GM21576 (cell line): ENCODE results near the gene NKTR.

Source experiments
- ATAC-seq: cut with Tn5 transposase; IDR thresholded peaks from one replicate; pipeline ENCODE4 v1.9.1; 2021; ENCODE audit warnings: mild to moderate bottlenecking, moderate library complexity; ENCODE audit not compliant: unreplicated experiment

Gene NKTR

DNA sequence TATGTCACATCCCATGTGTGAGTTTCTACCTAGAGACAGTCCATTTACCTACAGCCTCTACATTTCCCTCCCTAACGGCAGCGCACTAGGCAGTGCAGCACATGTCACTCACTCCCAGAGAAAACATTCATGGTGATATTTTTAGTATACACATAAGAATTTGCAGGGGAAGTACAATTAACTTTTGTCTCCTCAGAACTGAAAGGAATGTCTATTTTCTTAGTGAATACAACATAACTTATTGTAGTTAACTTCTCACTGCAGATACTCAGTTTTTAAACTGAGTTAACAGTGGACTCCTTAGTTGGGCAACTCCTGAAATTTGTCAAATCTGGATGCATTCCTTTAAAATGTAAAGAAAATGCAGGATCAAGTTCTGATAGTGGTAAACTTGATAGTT, 48.5 kb downstream of the NKTR start:
- no peak for ATAC-seq

DNA sequence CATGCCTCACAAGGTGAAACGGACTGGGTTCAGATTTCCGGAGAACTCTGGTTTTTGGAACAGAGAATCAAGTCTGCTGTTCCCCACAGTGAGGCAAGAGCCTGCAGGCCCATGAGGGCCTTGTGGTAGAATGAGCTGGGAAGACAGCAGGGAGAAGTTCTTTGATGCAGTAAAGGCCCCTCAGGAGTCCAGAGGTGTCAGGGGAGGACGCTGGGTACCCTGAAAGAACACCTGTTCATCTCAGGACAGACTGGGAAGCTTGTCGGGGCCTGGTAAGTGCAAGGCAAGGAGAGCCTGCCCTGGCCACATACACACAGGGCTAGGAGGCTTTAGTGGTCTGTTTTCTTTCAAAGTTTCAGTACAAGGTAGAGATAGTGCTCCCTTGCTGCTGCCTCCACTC, 49.3 kb downstream of the NKTR start:
- ATAC-seq, result no peak

DNA sequence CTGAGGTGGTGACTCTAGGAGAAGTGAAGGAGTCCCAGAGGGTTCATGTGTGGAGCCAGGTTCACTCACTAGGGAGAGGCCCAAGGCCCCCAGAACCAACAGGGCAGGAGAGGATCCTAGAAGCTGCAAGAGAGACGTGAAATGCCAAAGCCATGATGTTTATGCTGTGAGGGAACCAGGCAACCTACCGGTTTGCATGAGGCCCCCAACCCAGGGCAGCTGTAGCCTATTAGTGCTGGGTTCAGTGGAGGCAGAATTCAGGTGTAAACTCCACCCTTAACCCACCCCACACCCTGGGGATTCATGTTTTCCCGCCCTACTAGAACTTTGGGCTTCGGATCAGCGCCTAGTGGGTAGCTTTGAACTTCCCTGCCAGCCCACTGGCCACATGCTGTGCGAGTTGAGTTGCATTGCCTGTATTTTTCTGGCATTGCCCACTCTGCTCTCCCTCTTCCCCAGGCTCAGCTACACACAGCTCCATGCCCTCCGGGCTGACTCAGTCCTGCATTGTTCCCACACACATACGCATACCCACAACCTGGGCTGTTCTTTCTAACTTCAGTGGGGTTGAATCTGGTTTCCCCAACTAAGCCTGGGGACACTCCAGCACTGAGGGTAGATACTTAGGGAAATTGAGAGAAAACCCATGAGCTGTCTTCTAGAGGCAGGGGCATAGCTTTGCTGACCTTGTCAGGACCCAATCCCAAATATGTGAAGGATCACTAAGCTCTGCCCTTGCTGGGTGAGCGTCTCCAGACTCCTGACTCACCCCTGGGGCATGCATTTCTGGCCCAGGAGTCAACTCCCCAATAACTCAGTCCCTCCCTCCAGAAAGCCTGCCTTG, 51.0 kb downstream of the NKTR start:
- ATAC-seq, result no peak

DNA sequence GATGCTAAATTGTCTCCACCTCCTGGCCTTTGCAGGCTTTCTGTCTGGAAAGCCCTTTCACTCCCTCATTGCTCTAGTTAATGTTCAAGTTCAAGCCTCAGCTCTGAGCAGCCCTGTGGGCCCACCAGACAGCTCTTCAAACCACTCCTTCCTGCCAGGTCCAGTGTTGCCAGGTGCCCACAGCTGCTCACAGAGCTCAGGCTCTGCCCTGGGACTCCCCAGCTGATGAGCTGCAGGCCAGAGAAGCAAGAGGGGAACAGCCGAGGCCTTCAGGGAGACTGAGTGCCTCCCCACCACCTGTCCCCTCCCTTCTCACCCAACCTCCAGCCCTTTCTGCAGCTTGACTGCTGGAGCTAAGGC, 51.7 kb downstream of the NKTR start:
- ATAC-seq, result no peak

DNA sequence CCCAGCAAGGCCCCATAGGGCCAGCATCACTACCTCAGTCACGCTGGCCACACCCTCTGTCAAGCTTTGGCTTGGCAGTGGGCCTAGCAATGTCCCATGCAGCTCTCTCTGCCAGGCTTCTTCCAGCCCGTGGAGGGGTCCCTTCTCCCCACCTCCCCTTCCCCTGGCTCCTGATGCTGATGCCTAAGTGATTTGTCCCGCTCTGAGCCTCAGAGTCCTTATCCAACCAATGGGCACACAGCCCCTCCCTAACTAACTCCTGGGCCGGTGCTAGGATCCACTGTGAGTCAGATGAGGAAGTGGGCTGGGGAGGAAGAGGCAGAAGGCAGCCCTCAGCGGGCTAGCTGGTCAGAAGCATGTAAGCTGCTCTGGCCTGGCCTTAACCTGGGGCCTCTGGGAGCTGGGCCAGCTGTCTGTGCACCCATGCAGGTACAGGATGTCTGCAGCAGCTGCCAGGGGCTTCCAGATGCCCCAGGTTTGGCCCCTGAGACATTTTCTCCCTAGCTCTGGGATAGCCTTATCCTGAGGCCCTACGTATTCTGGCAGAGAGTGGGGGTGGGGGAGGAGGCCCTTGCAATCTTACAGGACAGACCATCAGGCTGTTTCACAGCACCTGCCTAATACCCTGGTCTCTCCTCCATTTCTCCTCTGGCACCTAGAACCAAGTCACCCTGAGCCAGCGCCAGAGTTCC, 52.3 kb downstream of the NKTR start:
- peak; percentile 76 for ATAC-seq

DNA sequence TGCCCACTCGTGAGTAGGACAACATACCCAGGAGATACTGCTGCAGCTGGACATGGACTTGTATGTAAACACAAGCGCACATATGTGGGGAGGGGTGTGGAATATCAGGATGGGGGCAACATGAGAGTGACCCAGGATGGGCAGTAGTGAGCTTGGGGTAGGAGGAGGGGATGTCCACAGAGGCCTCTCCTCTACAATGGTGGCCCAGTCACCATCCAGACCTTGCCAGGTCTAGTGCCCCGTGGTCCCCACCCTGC, 52.7 kb downstream of the NKTR start:
- no peak for ATAC-seq

DNA sequence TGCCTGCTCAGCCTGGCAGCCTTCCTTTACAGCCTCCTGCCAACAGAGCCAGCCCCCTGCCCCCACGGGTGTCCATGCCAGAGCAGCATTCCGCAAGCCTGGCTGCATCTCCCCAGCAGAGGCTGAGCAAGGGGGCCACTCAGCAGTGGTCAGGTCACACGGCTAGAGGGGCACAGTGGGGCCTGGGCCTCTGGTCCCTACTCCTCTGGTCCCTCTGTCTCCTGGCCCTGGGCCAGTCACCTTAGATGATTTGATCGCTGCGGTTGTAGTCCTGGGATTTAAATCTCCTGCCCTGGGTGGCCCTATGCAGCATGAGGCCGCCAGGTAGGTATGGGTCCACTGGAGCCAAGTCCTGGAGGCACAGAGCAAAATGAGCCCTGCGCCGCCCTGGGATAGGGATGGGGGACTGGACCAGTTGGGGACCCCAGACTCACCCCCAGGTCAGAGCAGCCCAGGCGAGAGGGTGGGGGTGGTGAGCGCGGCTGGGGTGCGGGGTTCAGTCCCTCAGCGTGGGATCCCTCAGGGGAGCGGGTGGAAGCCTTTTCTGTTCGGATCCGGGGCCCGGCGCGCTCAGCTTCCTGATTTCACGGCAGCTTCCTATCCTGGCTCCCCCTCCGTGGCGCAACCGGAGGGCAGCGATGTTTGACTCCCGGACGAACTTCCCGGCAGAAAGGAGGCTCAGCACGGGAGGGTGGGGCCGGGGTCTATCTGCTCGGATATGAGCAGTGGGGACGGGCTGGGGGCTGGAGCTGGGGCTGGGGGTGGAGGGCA, 53.3 kb downstream of the NKTR start, which contains the start of gene ZBTB47:
Gene ZBTB47 (plus strand): TSS at position 138 of the 771 bp plus-strand sequence. CDS start 4,659 bp downstream, outside the sequence.
- no peak for ATAC-seq

DNA sequence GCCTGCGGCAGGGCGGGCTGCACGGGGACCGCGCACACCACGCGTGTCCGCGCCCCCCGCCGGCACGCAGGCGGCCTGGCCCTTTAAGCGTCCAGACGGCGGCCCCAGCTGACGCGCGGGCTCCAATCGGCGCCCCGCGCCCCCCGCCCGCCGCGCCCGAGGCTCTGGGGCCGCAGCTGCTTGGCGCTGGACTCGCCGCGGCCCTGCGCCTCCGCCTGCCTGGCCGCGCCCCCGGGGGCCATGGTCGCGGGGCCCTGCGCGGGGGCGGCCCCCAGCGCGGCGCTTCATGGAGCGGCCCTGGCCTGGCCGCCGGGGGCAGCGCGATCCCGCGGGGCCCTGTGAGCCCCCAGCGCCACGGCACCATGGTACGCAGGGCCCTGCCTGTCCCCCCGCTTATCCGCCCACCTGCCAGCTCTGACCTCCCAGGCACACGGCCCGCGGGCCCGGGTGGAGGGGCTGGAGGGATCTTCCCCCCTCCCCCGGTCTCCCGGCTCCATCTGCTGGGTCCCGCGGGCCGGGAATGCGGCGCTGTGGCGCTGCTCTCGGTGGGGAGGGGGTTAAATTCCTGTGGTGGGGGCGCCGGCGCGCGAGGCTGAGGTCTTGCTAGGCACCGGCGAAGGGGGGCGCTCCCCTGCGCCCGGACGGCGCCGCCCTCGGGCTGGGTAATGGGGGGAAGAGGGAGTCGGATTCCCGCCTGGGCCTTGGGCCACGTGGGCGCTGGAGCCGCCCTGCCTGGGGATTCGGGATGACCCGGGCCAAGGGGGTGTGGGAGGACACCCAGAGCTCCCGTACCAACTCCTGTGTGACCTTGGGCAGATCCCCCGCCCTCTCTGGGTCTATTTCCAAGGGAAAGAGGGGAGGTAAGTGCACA, 54.1 kb downstream of the NKTR start:
- no peak for ATAC-seq

DNA sequence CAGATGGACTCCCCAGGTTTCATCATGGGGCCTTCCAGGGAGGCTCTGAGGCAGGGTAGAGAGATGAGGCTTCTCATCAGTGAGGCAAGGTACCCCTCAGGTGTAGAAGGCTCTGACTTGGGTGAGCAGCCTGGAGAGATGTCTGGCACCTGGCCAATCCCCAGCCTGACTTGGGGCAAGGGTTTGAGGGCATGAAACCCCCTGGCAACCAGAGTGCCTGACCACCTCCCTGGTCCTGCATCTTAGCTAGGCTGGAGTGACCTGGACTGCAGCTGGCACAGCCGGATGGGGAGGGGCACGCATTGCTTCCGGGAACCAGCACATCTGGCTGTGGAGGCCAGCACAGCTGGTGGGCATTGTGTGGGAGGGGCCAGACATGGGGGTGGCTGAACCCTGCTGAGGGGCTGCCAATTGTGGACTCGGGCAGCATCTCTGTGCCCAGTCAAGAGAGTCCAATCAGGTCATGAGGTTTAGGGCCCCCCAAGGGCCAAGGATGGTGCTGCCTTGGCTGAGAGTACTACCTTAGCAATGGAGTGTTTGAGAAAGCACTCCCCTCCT, 54.9 kb downstream of the NKTR start:
- ATAC-seq, result no peak

DNA sequence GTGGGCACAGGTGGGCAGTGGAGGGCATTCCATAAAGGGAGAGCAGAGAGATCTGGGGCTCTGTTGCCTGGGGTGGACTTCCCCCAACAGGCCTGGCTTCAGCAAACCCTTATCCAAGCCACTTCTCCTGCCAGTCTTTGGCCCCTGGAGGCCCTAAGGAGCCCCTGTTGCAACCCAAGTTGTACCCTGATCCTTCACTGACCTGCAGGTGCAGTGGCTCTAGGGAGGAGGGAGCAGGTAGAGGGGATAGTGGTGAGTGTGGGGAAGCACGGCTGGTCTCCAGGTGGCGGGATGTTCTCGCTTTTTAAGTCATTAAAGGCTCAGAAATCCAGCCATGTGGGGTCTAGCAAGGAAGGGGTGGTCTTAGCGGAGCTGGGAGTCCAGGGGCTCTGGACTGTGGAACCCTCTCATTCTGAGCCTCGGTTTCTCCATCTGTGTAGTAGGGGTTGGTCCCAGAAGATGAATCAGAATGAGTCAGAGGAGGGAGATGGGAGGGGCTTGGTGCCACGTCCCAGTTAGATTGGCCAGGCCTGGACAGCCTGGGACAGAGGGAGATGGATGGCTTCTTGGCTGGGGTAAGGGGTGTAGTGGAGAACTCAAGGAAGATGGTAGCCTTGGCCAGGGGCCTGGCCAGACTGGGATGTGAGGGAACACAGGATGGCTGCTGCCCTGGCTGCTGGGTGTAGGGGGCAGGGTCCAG, 55.6 kb downstream of the NKTR start:
- ATAC-seq, result no peak

DNA sequence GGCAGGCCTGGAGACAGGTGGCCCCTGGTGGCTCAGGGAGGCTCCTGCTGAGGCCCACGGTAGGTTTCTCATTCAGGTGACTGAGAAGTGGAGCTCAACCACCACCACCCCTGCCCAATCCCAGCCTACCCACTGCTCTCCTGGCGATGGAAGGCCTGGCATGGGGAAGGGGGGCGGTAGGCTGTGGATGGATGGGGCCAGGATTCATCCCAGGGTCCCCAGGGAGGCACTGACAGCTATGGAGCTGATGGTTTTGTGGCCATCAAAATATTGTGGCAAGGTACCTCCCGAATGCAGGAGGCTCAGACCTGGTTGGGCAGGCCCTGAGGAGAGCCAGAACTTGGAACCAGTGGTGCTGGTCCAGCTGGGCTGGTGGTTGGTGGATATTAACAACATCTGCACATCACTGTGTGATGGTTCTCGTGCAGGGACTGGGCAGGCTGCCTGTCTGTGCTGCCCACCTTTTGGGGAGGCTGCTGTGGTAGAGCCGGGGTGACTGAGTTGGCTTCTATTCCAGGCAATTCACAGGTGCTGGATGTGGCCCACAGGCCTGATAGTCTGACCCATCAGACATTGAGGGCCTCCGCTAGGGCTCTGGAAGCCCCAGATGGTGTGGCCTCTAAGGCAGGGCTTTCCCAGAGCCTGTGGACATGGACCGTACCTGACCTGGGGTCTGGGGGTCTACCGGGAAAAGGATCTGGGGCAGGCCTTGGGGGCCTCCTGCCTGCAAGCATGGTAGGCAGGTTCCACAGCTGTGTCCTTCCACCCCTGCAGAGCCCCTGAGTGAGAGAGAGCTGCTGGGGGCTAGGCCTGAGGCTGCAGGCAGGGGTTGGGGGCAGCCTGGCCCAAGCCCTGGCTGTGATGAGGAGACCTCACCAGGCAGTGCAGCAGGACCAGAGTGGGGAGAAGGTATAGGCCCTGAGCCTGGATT, 56.5 kb downstream of the NKTR start:
- ATAC-seq, result no peak

DNA sequence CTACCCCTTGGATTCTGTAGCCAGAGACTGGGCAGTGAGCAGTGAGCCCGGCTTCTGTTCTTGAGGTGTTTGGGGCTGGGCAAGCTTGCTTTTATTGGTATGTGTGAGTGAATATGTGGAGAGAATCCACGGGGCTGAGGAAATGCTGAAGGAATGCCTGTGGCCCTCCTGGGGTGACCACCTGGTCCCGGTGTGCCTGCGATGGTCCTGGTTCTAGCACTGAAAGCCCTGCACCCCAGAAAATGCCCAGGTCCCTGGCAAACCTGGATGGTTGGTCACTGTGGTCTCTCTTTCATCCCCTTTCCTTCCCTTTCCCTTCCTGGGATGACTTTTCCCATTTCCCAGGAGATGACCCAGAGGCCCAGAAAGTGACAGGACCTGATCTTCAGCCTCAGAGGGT, 57.2 kb downstream of the NKTR start:
- ATAC-seq, result no peak

DNA sequence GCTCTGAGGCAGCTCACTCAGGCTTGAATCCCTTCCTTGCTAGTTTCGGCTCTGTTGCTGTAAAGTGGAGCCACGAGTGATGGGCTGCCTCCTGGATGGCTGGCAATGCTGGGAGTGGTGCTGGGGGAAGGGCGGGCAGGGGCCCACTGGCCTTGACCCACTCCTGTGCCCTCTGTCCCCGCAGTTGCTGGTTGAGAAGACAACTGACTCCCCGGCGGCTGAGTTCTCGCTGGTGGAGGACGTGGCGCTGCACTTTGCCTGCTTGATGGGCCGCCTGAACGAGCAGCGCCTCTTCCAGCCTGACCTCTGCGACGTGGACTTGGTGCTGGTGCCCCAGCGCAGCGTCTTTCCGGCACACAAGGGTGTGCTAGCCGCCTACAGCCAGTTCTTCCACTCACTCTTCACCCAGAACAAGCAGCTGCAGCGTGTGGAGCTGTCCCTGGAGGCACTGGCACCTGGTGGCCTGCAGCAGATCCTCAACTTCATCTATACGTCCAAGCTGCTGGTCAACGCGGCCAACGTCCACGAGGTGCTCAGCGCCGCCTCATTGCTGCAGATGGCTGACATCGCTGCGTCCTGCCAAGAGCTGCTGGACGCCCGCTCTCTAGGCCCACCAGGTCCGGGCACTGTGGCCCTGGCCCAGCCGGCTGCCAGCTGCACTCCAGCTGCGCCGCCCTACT, 57.7 kb downstream of the NKTR start:
- ATAC-seq, result no peak

DNA sequence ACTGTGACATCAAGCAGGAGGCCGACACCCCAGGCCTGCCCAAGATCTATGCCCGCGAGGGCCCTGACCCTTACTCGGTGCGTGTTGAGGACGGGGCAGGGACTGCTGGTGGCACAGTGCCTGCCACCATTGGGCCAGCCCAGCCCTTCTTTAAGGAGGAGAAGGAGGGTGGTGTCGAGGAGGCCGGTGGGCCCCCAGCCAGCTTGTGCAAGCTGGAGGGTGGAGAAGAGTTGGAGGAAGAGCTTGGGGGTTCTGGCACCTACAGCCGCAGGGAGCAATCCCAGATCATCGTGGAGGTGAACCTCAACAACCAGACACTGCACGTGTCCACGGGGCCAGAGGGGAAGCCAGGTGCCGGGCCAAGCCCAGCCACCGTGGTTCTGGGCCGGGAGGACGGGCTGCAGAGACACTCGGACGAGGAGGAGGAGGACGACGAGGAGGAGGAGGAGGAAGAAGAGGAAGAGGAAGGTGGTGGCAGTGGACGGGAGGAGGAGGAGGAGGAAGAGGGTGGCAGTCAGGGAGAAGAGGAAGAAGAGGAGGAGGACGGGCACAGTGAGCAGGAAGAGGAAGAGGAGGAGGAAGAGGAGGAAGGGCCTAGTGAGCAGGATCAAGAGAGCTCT, 58.4 kb downstream of the NKTR start:
- ATAC-seq, result no peak

DNA sequence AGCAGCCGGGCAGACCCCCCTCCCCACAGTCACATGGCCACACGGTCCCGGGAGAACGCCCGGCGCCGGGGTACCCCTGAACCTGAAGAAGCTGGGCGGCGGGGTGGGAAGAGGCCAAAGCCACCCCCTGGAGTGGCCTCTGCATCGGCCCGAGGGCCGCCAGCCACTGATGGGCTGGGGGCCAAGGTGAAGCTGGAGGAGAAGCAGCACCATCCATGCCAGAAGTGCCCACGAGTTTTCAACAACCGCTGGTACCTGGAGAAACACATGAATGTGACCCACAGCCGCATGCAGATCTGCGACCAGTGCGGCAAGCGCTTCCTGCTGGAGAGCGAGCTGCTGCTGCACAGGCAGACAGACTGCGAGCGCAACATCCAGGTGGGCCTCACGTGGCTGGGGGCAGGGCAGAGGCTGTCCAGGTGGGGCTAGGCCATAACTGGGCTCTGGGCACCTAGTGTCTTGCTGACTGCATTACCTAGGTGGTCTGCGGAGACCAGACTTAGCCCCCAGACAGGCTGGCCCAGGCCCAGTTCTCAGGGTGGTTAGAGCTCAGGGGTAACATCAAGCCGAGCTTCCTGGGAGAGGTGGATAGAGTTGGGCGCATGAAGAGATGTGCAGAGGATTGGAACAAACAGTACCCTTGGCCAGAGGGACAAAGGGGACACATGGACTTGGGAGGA, 59.1 kb downstream of the NKTR start:
- no peak for ATAC-seq

DNA sequence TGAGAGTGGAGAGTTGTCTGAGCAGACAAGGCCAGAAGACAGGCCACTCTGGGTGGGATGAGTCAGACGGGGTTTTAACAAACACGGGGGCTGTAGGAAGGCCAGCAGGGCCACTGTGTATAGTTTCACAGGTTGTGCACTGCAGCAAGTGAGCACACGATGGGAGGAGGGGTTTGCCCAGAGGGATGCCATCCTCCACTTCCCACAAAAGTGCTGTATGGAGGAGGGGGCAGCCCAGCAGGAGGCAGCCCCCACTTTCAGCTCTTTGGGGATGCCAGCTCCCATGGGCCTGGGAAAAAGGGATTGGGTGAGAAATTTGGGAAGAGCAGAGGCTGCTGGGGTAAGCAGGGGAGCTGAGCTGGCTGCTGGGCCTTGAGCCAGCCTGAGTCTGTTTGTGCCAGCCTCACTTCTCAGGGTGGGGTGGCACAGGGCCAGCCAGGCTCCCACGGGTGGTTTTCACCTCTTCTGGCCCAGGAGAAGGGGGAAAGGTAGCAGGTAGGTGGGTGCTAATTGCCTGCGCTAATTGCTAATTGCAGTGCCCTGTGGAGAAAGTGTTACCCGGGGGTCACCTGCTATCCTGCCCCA, 59.7 kb downstream of the NKTR start:
- ATAC-seq, result no peak

DNA sequence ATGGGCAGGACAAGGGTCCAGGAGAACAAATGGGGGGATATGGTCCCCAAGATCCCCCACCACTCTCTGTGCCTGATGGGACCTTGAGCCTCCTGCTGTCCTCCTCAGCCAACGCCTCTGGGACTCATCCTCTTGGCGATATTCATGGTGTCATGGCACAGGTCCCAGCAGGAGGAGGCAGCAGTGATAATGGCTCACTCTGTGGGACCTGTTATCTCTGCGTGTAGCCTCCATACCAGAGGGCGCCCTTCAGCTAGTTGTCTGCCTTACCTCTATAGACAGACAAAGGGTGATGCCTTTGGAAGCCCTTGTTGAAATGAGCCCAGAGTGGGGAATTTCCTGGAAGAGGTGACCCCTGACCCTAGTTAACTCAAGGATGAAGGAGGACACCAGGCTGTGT, 60.4 kb downstream of the NKTR start:
- ATAC-seq, result no peak
